ENCODE data around the gene AP2B1.

DNA sequence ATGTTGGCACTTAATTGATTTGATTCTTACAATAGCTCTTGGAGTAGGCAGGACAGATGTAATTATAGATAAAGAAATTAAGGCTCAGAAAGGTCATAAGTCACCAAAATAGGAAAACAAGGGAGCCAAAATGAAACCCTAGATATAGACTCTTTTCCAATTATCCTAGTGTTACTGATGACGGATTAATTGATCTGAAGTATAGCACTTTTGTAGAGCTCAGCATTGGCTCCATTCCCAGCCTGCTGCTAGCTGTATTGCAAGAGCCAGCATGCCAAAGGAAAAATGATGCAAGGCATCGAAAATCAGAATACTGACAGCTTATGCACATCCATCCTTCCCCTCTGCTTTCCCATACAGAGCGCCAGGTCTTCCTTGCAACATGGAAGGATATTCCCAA is 122.8 kb downstream of the AP2B1 start:
- TF ChIP-seq, protein P1, sequence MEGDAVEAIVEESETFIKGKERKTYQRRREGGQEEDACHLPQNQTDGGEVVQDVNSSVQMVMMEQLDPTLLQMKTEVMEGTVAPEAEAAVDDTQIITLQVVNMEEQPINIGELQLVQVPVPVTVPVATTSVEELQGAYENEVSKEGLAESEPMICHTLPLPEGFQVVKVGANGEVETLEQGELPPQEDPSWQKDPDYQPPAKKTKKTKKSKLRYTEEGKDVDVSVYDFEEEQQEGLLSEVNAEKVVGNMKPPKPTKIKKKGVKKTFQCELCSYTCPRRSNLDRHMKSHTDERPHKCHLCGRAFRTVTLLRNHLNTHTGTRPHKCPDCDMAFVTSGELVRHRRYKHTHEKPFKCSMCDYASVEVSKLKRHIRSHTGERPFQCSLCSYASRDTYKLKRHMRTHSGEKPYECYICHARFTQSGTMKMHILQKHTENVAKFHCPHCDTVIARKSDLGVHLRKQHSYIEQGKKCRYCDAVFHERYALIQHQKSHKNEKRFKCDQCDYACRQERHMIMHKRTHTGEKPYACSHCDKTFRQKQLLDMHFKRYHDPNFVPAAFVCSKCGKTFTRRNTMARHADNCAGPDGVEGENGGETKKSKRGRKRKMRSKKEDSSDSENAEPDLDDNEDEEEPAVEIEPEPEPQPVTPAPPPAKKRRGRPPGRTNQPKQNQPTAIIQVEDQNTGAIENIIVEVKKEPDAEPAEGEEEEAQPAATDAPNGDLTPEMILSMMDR (IDR thresholded peaks at IDR 0.05; ENCODE audit: low read length) = no peak
- TF ChIP-seq EZH2phosphoT487 (IDR thresholded peaks at IDR 0.05; ENCODE audit: low read length) = no peak
- no peak for TF ChIP-seq EZH2 (optimal IDR thresholded peaks at IDR 0.05; ENCODE audit: low read depth, low read length)
